ENCODE measurements around the gene C3orf20. TPM values are rescaled to one million over a fixed set of nuclear protein-coding genes. Genes with fewer than 3 reads are reported as not detected.

Gene C3orf20
- total and polyA plus RNA-seq, 2 experiments from 2014 or later, result not detected

- in situ Hi-C loops (cut with MboI), result no loop called here
- Histone ChIP-seq H3K9ac (no peak overlapping the region), H2AFZ (no peak overlapping the region), H4K20me1 (ENCODE audit: insufficient read depth) (no peaks in the 10 kb centered on the region), H3K4me1 (ENCODE audit: insufficient read depth) (no peaks in the 10 kb centered on the region), H3K9me2 (ENCODE audit: insufficient read depth) (no peaks in the 10 kb centered on the region), H3K79me2 (ENCODE audit: insufficient read depth) (no peaks in the 10 kb centered on the region), H3K4me2 (ENCODE audit: unreplicated experiment) (no peak overlapping the region), H3K9me3 (ENCODE audit: low read depth) (no peaks in the 10 kb centered on the region), H3K27ac (no peak overlapping the region), H3F3A (ENCODE audit: insufficient read depth) (no peaks in the 10 kb centered on the region), H3K36me3 (ENCODE audit: low read depth) (no peaks in the 10 kb centered on the region), H3K27me3 (replicated peaks; ENCODE audit: insufficient read depth) (peaks cover 10% of the 10 kb centered on the region), H3K4me3 (no peak overlapping the region)
- WGBS, 2 experiments (ENCODE audit: low coverage in 1 of 2, low lambda C conversion rate in 2 of 2, missing lambda C conversion rate in 2 of 2), result 59 to 61% methylated on average over 7 of the region's 7 CpGs
- TF ChIP-seq EZH2 (IDR thresholded peaks at IDR 0.05; ENCODE audit: insufficient read depth, poor library complexity, severe bottlenecking) (no peak), EZH2phosphoT487 (IDR thresholded peaks at IDR 0.05; ENCODE audit: insufficient read depth, low read depth) (no peak)
- no peak for DNase-seq
Observed at GRCh38 chr3:14689247-14689980, 14.5 kb downstream of the C3orf20 start.

DNA sequence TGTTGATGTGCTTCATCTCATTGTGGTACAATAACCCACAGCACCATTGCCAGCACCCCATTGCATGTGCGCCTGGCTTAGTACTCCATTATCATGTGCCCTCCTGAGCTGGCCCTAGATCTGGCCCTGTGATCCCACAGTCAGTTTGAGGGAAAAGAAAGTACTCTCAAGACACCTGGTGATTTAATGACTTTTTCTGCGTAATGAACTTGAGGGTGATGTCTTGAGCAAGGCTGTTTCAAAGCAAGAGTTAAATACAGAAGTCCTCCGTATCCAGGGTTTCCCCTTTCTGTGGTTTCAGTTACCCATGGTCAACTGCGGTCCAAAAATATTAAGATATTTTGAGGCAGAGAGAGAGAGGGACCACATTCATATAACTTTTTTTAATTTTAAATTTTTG, 16.3 kb downstream of the C3orf20 start:
- Histone ChIP-seq H3K79me2 (ENCODE audit: insufficient read depth) (no peaks in the 10 kb centered on the region), H3K4me2 (ENCODE audit: unreplicated experiment) (no peak overlapping the region), H3F3A (ENCODE audit: insufficient read depth) (no peaks in the 10 kb centered on the region), H2AFZ (no peak overlapping the region), H3K36me3 (ENCODE audit: low read depth) (no peaks in the 10 kb centered on the region), H3K4me3 (no peak overlapping the region), H3K9me2 (ENCODE audit: insufficient read depth) (no peaks in the 10 kb centered on the region), H3K9me3 (ENCODE audit: low read depth) (no peaks in the 10 kb centered on the region), H3K9ac (no peak overlapping the region), H3K4me1 (ENCODE audit: insufficient read depth) (no peaks in the 10 kb centered on the region), H3K27ac (no peak overlapping the region), H4K20me1 (ENCODE audit: insufficient read depth) (no peaks in the 10 kb centered on the region), H3K27me3 (replicated peaks; ENCODE audit: insufficient read depth) (peaks cover 10% of the 10 kb centered on the region)
- in situ Hi-C loops (cut with MboI), result no loop called here
- 71 to 74% methylated on average over 4 of the region's 4 CpGs for WGBS, 2 experiments (ENCODE audit: low coverage in 1 of 2, low lambda C conversion rate in 2 of 2, missing lambda C conversion rate in 2 of 2)
- DNase-seq, result no peak
- TF ChIP-seq EZH2 (IDR thresholded peaks at IDR 0.05; ENCODE audit: insufficient read depth, poor library complexity, severe bottlenecking), result no peak
- no peak for TF ChIP-seq EZH2phosphoT487 (IDR thresholded peaks at IDR 0.05; ENCODE audit: insufficient read depth, low read depth)

DNA sequence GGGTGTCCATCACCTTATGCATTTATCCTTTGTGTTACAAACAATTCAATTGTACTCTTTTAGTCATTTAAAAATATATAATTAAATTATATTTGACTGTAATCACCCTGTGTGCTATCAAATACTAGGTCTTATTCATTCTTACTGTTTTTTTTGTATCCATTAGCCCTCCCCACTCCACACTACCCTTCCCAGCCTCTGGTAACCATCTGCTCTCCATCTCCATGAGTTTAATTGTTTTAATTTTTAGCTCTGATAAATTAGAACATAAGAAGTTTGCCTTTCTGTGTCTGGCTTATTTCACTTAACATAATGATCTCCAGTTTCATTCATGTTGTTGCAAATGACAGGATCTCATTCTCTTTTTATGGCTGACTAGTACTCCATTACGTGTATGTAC, 16.8 kb downstream of the C3orf20 start:
- no peak overlapping the region for H2AFZ ChIP-seq
- H3K9ac ChIP-seq, result no peak overlapping the region
- H3K4me1 ChIP-seq (ENCODE audit: insufficient read depth), result no peaks in the 10 kb centered on the region
- no peak overlapping the region for H3K4me2 ChIP-seq (ENCODE audit: unreplicated experiment)
- TF ChIP-seq EZH2phosphoT487 (IDR thresholded peaks at IDR 0.05; ENCODE audit: insufficient read depth, low read depth), result no peak
- no peak for TF ChIP-seq EZH2 (IDR thresholded peaks at IDR 0.05; ENCODE audit: insufficient read depth, poor library complexity, severe bottlenecking)
- H3K27me3 ChIP-seq (replicated peaks; ENCODE audit: insufficient read depth), result peaks cover 10% of the 10 kb centered on the region
- no peaks in the 10 kb centered on the region for H3K9me3 ChIP-seq (ENCODE audit: low read depth)
- no peaks in the 10 kb centered on the region for H3K79me2 ChIP-seq (ENCODE audit: insufficient read depth)
- H3K27ac ChIP-seq, result no peak overlapping the region
- in situ Hi-C loops (cut with MboI), result no loop called here
- DNase-seq, result no peak
- 36 to 44% methylated on average over 1 of the region's 1 CpG for WGBS, 2 experiments (ENCODE audit: low coverage in 1 of 2, low lambda C conversion rate in 2 of 2, missing lambda C conversion rate in 2 of 2)
- no peaks in the 10 kb centered on the region for H3K9me2 ChIP-seq (ENCODE audit: insufficient read depth)
- H3K4me3 ChIP-seq, result no peak overlapping the region
- no peaks in the 10 kb centered on the region for H4K20me1 ChIP-seq (ENCODE audit: insufficient read depth)
- no peaks in the 10 kb centered on the region for H3K36me3 ChIP-seq (ENCODE audit: low read depth)
- no peaks in the 10 kb centered on the region for H3F3A ChIP-seq (ENCODE audit: insufficient read depth)

DNA sequence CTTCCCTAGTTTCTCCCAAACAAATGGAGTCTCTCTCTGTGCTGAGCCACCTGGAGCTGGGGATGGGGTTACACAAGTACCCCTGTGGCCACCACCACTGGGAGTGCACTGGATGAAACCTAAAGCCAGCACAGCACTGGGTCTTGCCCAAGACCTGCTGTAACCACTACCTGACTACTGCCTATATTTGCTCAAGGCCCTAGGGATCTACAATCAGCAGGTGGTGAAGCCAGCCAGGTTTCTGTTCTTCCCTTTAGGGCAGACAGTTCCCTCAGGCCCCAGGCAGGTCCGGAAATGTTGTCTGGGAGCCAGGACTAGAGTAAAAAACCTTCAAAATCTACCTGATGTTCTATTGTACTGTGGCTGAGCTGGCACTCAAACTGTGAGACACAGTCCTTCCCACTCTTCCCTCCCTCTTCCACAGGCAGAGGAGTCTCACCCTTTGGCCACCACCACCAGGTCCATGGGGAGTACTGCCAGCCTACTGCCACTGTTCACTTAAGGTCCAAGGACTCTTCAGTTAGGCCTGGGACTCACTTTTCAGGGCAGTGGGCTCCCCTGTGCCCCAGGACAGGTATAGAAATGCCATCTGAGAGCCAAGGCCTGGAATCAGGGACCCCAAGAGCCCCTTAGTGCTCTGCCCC, 23.8 kb downstream of the C3orf20 start:
- 57 to 76% methylated on average over 1 of the region's 1 CpG for WGBS, 2 experiments (ENCODE audit: low coverage in 1 of 2, low lambda C conversion rate in 2 of 2, missing lambda C conversion rate in 2 of 2)
- Histone ChIP-seq H3F3A (ENCODE audit: insufficient read depth) (no peaks in the 10 kb centered on the region), H3K36me3 (ENCODE audit: low read depth) (no peaks in the 10 kb centered on the region)

More for the DNA sequence above, 23.8 kb downstream of the C3orf20 start:
- Histone ChIP-seq H4K20me1 (ENCODE audit: insufficient read depth) (no peaks in the 10 kb centered on the region), H3K4me1 (ENCODE audit: insufficient read depth) (no peaks in the 10 kb centered on the region), H2AFZ (no peak overlapping the region), H3K9me2 (ENCODE audit: insufficient read depth) (no peaks in the 10 kb centered on the region), H3K9me3 (ENCODE audit: low read depth) (no peaks in the 10 kb centered on the region), H3K27me3 (replicated peaks; ENCODE audit: insufficient read depth) (no peaks in the 10 kb centered on the region), H3K27ac (no peak overlapping the region), H3K4me2 (ENCODE audit: unreplicated experiment) (no peak overlapping the region), H3K9ac (no peak overlapping the region), H3K4me3 (no peak overlapping the region), H3K79me2 (ENCODE audit: insufficient read depth) (no peaks in the 10 kb centered on the region)
- in situ Hi-C loops (cut with MboI), result no loop called here
- TF ChIP-seq EZH2phosphoT487 (IDR thresholded peaks at IDR 0.05; ENCODE audit: insufficient read depth, low read depth) (no peak), EZH2 (IDR thresholded peaks at IDR 0.05; ENCODE audit: insufficient read depth, poor library complexity, severe bottlenecking) (no peak)
- DNase-seq, result no peak

All from GM23248 (cell line).